OCI-LY3 (cell line): ENCODE results near the gene OASL.

Experiments
- H2AFZ ChIP-seq: fragments of 200-600, 300-600 bp; shearing (Covaris generic); 2 replicates; pipeline ENCODE4 v1.6.0; 2014; ENCODE audit warnings: antibody characterized with exemption, low read depth, low read length
- H3K27ac ChIP-seq: fragments of 200-600, 300-600 bp; sonication (generic); 2 replicates; pipeline ENCODE4 v1.5.1; 2014; ENCODE audit warnings: mild to moderate bottlenecking, low read length, moderate library complexity, mixed read lengths
- H3K27me3 ChIP-seq: fragments of 200-600, 300-600 bp; sonication (generic); 2 replicates; pipeline ENCODE4 v1.6.1; 2014; ENCODE audit warnings: low read depth, low read length, mixed read lengths
- H3K36me3 ChIP-seq: fragments of 200-600, 300-600 bp; sonication (generic); replicated peaks from 2 replicates; pipeline ENCODE3; 2014; ENCODE audit warnings: low read depth, low read length, mixed read lengths
- H3K4me1 ChIP-seq: fragments of 300-600, 200-600 bp; sonication (generic); 2 replicates; pipeline ENCODE4 v1.6.1; 2014; ENCODE audit warnings: low read length, mixed read lengths
- H3K4me2 ChIP-seq: fragments of 200-600, 300-600 bp; sonication (generic); 2 replicates; pipeline ENCODE4 v1.6.1; 2014; ENCODE audit warnings: low read length, mixed read lengths
- H3K4me3 ChIP-seq: fragments of 300-600, 200-600 bp; sonication (generic); 2 replicates; pipeline ENCODE4 v1.5.1; 2014; ENCODE audit warnings: antibody characterized with exemption, mild to moderate bottlenecking, low read length, moderate library complexity
- H3K79me2 ChIP-seq: fragments of 300-600, 200-600 bp; shearing (Covaris generic); 2 replicates; pipeline ENCODE4 v1.6.1; 2014; ENCODE audit warnings: mild to moderate bottlenecking, low read length, mixed read lengths
- H3K9ac ChIP-seq: fragments of 300-600, 200-600 bp; shearing (Covaris generic); 2 replicates; pipeline ENCODE4 v1.6.0; 2014; ENCODE audit warnings: mild to moderate bottlenecking, low read length, moderate library complexity
- H3K9me3 ChIP-seq: fragments of 200-600, 300-600 bp; shearing (Covaris generic); 2 replicates; pipeline ENCODE4 v1.6.1; 2014; ENCODE audit warnings: low read length, mixed read lengths; ENCODE audit not compliant: insufficient read depth
- H4K20me1 ChIP-seq: fragments of 200-600, 300-600 bp; sonication (generic); 2 replicates; pipeline ENCODE4 v1.6.1; 2016; ENCODE audit warnings: low read length, mixed read lengths; ENCODE audit not compliant: insufficient read depth
- EZH2phosphoT487 ChIP-seq: fragments of 200-600 bp; shearing (Covaris generic); IDR thresholded peaks from 2 replicates; pipeline ENCODE4 v1.6.1; 2018; ENCODE audit warnings: antibody characterized with exemption, mixed run types, low read depth
- TF ChIP-seq, protein P1 (sequence below): fragments of 200-600, 300-600 bp; sonication (generic); IDR thresholded peaks from 2 replicates; pipeline ENCODE4 v1.5.1; 2014; ENCODE audit warnings: antibody characterized with exemption, low read length, low read depth

The OASL gene

DNA sequence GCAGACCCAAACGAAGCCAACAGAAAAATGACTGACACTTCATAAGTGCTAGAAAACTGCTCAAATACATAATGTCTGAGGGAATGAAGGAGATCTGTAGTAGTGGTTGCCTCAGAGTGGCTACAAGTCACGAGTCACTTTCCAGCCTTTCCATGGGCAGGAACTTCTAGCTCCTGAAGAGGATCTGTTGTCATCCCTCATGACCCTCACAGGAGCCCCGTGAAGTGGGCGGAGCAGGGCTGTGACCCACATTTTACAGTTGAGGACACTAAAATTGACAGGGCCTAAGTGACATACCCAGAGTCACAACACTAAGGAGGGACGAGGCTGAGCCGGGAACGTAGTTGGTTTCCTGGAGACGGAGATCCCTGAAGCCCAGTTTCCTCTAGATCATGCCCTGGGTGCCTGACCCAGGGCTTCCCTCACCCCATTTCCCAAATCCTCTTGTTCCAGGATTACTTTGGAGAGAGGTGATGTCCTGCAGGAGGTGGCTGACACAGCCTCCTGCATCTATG lies 47.8 kb upstream of the OASL start:
- no peak overlapping the region for H2AFZ ChIP-seq
- no peak overlapping the region for H3K4me3 ChIP-seq
- H3K4me2 ChIP-seq: no peak overlapping the region
- no peaks in the 10 kb centered on the region for H4K20me1 ChIP-seq
- H3K27ac ChIP-seq: no peak overlapping the region
- no peaks in the 10 kb centered on the region for H3K79me2 ChIP-seq
- no peaks in the 10 kb centered on the region for H3K4me1 ChIP-seq
- TF ChIP-seq, protein P1, sequence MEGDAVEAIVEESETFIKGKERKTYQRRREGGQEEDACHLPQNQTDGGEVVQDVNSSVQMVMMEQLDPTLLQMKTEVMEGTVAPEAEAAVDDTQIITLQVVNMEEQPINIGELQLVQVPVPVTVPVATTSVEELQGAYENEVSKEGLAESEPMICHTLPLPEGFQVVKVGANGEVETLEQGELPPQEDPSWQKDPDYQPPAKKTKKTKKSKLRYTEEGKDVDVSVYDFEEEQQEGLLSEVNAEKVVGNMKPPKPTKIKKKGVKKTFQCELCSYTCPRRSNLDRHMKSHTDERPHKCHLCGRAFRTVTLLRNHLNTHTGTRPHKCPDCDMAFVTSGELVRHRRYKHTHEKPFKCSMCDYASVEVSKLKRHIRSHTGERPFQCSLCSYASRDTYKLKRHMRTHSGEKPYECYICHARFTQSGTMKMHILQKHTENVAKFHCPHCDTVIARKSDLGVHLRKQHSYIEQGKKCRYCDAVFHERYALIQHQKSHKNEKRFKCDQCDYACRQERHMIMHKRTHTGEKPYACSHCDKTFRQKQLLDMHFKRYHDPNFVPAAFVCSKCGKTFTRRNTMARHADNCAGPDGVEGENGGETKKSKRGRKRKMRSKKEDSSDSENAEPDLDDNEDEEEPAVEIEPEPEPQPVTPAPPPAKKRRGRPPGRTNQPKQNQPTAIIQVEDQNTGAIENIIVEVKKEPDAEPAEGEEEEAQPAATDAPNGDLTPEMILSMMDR: no peak
- TF ChIP-seq EZH2phosphoT487: no peak
- H3K9me3 ChIP-seq: no peaks in the 10 kb centered on the region
- H3K36me3 ChIP-seq: no peaks in the 10 kb centered on the region
- no peaks in the 10 kb centered on the region for H3K27me3 ChIP-seq
- no peak overlapping the region for H3K9ac ChIP-seq

DNA sequence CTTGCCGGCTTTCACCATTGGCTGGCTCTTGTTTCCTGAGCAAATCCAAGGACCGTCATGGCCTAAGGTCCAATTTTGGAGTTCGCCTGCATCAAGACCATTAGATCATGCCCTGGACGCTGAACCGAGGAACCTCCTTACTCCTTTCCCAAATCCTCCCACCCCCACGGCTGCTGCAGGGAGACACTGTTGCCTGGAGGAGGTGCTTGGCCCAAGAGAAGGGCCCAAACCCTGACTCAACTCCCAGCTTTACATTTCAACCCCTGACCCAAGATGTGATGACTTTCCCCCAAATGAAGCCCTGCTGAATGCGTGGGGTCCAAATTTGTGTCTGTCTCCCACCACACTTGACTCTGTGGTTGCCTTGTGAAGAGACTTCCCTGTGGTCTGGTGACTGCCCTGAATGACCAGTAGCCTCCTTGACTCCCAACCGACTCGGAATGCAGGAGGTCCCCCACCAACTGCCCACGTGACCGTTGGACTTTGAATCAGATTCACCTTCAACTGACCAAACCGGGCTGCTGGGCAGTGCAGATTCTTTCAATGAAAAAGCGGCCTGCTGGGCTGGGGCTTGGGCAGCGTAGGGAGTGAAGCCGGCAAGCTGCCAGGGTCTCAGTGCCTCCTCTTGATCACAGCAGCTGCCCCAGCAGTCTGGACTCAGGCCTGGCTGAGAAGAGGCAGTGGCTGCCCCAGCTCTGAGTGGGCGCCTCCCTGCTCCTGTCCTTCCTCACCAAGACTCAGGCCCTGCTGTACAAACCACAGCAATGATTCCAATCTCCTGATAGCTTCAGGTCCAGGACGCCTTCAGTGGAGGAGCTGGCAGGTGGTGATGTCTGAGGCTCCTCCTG lies 46.7 kb upstream of the OASL start:
- Histone ChIP-seq H3K9me3 (no peaks in the 10 kb centered on the region), H3K27ac (no peak overlapping the region), H2AFZ (no peak overlapping the region), H4K20me1 (no peaks in the 10 kb centered on the region), H3K27me3 (no peaks in the 10 kb centered on the region), H3K9ac (no peak overlapping the region), H3K4me1 (no peaks in the 10 kb centered on the region), H3K79me2 (no peaks in the 10 kb centered on the region), H3K4me2 (no peak overlapping the region), H3K4me3 (no peak overlapping the region), H3K36me3 (no peaks in the 10 kb centered on the region)
- TF ChIP-seq EZH2phosphoT487: no peak
- TF ChIP-seq, protein P1: no peak

GRCh38 chr12:121085069-121085468 lies 46.0 kb upstream of the OASL start:
- no peak overlapping the region for H3K9ac ChIP-seq
- H3K4me1 ChIP-seq: no peaks in the 10 kb centered on the region
- no peaks in the 10 kb centered on the region for H3K36me3 ChIP-seq
- no peaks in the 10 kb centered on the region for H3K79me2 ChIP-seq
- H3K9me3 ChIP-seq: no peaks in the 10 kb centered on the region
- H3K4me2 ChIP-seq: no peak overlapping the region
- no peak overlapping the region for H3K27ac ChIP-seq
- H3K27me3 ChIP-seq: no peaks in the 10 kb centered on the region
- H4K20me1 ChIP-seq: no peaks in the 10 kb centered on the region
- TF ChIP-seq, protein P1: no peak
- TF ChIP-seq EZH2phosphoT487: no peak
- H2AFZ ChIP-seq: no peak overlapping the region
- no peak overlapping the region for H3K4me3 ChIP-seq

- Histone ChIP-seq H3K36me3 (no peaks in the 10 kb centered on the region), H3K27ac (no peak overlapping the region), H3K9ac (no peak overlapping the region), H3K27me3 (no peaks in the 10 kb centered on the region), H3K4me2 (no peak overlapping the region), H3K79me2 (no peaks in the 10 kb centered on the region), H3K9me3 (no peaks in the 10 kb centered on the region), H4K20me1 (no peaks in the 10 kb centered on the region), H3K4me1 (no peaks in the 10 kb centered on the region), H2AFZ (peak overlapping the region; percentile 33; the same call in 1 of the 2 replicates), H3K4me3 (no peak overlapping the region)
- no peak for TF ChIP-seq EZH2phosphoT487
- TF ChIP-seq, protein P1: no peak
Measured at GRCh38 chr12:121084229-121084628, 45.2 kb upstream of the OASL start.
